ENCODE results near the gene PXMP4.

PXMP4 gene

DNA sequence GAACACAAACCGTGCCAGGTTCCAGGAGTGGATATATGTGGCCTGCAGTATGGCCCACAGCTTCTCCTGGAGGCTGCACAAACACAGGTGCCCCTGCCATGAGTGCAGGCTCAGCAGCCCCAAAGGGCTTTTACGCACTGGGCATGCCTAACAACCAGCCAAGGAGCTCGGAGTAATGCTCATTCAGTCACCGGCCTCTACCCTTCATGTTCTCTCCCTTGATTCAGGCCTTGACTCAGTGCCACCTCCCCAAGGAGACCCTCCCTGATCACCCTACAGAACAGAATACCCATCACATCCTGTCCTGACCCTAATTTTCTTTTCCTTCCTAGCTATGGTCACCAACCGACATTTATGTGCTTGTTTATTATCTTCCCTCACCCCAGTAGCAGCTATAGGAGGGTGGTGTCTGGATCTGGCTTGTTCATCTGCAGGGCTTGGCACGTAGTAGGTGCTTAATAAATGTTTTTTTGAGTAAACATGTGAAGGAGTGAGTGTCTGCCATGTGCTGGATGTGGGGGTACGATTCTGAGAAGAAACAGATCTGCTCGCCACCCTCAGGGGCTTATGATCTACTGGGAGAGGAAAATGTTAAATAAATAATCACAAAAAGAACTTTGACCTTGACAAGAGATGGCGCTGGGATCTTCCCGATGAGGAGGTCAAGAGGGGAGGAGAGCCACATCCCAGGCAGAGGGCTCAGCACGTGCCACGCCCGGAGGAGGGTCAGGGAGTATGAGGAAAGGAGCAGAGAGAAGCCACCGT, 9.2 kb downstream of the PXMP4 start:
- Mint-ChIP-seq H3K27me3 (ENCODE audit: low read depth, poor library complexity) (peaks cover 4% of the 10 kb centered on the region), H3K27ac (no peak overlapping the region), H3K4me1 (no peaks in the 10 kb centered on the region), H3K36me3 (ENCODE audit: low read depth) (no peaks in the 10 kb centered on the region), H3K4me3 (no peak overlapping the region), H3K9me3 (no peaks in the 10 kb centered on the region)
- DNase-seq = no peak
- TF ChIP-seq, protein P1, sequence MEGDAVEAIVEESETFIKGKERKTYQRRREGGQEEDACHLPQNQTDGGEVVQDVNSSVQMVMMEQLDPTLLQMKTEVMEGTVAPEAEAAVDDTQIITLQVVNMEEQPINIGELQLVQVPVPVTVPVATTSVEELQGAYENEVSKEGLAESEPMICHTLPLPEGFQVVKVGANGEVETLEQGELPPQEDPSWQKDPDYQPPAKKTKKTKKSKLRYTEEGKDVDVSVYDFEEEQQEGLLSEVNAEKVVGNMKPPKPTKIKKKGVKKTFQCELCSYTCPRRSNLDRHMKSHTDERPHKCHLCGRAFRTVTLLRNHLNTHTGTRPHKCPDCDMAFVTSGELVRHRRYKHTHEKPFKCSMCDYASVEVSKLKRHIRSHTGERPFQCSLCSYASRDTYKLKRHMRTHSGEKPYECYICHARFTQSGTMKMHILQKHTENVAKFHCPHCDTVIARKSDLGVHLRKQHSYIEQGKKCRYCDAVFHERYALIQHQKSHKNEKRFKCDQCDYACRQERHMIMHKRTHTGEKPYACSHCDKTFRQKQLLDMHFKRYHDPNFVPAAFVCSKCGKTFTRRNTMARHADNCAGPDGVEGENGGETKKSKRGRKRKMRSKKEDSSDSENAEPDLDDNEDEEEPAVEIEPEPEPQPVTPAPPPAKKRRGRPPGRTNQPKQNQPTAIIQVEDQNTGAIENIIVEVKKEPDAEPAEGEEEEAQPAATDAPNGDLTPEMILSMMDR (IDR thresholded peaks at IDR 0.05) = no peak

DNA sequence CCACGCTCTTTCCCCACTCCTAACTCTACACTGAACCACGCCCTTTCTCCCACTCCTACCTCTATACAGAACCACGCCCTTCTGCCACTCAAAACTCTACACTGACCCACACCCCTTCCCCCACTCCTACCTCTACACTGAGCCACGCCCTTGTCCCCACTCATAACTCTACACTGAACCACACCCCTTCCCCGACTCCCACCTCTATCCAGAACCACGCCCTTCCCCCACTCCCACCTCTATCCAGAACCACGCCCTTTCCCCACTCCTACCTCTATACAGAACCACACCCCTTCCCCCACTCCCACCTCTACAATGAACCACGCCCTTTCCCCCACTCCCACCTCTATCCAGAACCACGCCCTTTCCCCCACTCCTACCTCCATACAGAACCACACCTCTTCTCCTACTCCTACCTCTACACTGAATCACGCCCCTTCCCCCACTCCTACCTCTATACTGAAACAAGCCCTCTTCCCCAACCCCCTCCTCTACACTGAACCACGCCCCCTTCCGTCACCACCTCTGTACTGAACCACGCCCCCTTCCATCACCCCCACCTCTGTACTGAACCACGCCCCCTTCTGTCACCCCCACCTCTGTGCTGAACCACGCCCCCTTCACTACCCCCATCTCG, 10.1 kb downstream of the PXMP4 start:
- DNase-seq = no peak
- H3K9me3 Mint-ChIP-seq = no peaks in the 10 kb centered on the region
- no peaks in the 10 kb centered on the region for H3K36me3 Mint-ChIP-seq (ENCODE audit: low read depth)
- H3K4me3 Mint-ChIP-seq = no peak overlapping the region
- peaks cover 4% of the 10 kb centered on the region for H3K27me3 Mint-ChIP-seq (ENCODE audit: low read depth, poor library complexity)
- TF ChIP-seq, protein P1 (IDR thresholded peaks at IDR 0.05) = no peak
- no peak overlapping the region for H3K27ac Mint-ChIP-seq
- H3K4me1 Mint-ChIP-seq = no peaks in the 10 kb centered on the region

DNA sequence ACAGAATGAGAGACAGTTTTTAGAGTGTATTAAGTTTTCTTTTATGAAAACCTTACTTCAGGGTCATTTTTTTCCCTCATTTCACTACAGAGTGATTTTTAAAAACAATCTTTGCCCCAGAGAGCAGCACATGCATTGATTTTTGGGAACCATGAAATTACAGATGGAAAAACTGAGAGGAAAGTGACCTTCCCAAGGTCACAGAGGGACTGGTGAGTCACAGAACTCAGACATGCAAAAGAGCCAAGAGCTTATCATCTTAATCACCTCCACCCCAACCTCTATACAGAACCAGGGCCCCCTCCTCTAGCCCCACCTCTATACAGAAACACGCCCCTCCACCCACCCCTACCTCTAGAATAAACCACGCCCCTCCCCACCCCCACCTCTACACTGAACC, 10.7 kb downstream of the PXMP4 start:
- Mint-ChIP-seq H3K9me3 (peaks cover 2% of the 10 kb centered on the region), H3K36me3 (ENCODE audit: low read depth) (no peaks in the 10 kb centered on the region), H3K27me3 (ENCODE audit: low read depth, poor library complexity) (peaks cover 3% of the 10 kb centered on the region), H3K27ac (no peak overlapping the region), H3K4me3 (no peak overlapping the region), H3K4me1 (no peaks in the 10 kb centered on the region)
- no peak for DNase-seq
- TF ChIP-seq, protein P1 (IDR thresholded peaks at IDR 0.05) = no peak

DNA sequence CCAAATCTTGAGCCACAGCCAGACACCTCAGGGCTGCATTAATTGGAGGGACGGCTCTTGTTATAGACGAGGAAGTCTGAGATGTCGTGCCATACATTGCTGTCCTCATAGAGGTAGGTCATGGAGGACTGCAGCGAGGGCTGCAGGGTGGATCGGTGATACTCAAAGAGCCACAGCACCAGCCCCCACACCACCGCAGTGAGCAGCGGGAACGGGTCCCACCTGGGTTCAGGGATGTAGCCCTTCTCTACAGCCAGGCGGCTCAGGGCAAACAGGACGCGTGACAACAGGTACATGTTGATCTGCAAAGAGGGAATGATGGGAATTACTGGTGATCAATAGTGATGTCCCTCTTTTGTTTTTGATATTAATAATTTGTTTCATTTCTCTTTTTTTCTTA, 12.4 kb downstream of the PXMP4 start:
- Mint-ChIP-seq H3K4me3 (no peak overlapping the region), H3K4me1 (no peaks in the 10 kb centered on the region), H3K9me3 (peaks cover 14% of the 10 kb centered on the region), H3K36me3 (ENCODE audit: low read depth) (no peaks in the 10 kb centered on the region), H3K27me3 (ENCODE audit: low read depth, poor library complexity) (no peaks in the 10 kb centered on the region), H3K27ac (no peak overlapping the region)
- no peak for DNase-seq
- TF ChIP-seq, protein P1 (IDR thresholded peaks at IDR 0.05) = no peak

DNA sequence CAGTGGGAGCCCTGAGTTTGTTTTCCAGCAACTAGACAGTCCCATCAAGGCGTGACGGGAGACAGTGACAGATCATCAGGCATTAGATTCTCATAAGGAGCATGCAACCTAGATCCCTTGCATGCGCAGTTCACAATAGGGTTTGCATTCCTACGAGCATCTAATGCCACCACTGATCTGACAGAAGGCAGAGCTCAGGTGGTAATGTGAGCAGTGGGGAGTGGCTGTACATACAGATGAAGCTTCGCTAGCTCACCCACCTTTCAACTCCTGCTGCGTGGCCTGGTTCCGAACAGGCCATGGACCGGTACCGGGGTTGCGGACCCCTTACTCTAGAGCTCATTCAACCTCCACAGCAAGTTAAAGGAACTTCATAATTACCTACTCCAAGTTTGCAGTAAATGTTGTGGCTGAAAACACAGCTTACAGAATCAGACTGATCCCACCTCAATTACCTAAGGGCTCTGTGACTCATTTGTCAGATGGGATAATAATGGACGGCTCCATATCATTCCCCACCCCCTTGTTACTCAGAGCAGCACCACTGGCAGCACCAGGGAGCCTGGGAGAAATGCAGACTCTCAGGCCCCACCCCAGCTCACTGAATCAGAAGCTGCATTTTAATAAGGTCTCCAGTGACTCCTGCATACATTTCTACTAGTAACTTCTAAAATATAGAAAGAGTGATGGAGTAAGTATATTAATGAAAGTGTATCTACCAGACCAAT, 15.7 kb downstream of the PXMP4 start:
- Mint-ChIP-seq H3K4me1 (no peaks in the 10 kb centered on the region), H3K27me3 (ENCODE audit: low read depth, poor library complexity) (no peaks in the 10 kb centered on the region), H3K27ac (no peak overlapping the region), H3K36me3 (ENCODE audit: low read depth) (no peaks in the 10 kb centered on the region), H3K4me3 (no peak overlapping the region), H3K9me3 (peaks cover 32% of the 10 kb centered on the region)
- no peak for DNase-seq
- TF ChIP-seq, protein P1 (IDR thresholded peaks at IDR 0.05) = no peak
